OCI-LY1 (cell line): ENCODE data around the gene PEX10.
A peak's percentile ranks its signal among the peaks of the same experiment; 100 is the strongest.

ENCODE experiments used
- H2AFZ ChIP-seq: fragments of 200-600 bp; sonication (generic), shearing (Covaris generic); 2 replicates; pipeline ENCODE4 v1.6.0; 2014; ENCODE audit warnings: antibody characterized with exemption, mild to moderate bottlenecking, low read length
- H3F3A ChIP-seq: fragments of 200-600 bp; sonication (generic), shearing (Covaris generic); 2 replicates; pipeline ENCODE4 v1.6.0; 2014; ENCODE audit warnings: mild to moderate bottlenecking, antibody characterized with exemption, low read length, moderate library complexity; ENCODE audit not compliant: insufficient read depth
- H3K27ac ChIP-seq: fragments of 200-600 bp; sonication (generic); 2 replicates; pipeline ENCODE4 v1.5.1; 2014; ENCODE audit warnings: low read length, mixed run types, mild to moderate bottlenecking, low read depth; ENCODE audit not compliant: poor library complexity, severe bottlenecking
- H3K27me3 ChIP-seq: fragments of 200-600 bp; sonication (generic); 2 replicates; pipeline ENCODE4 v1.6.0; 2014; ENCODE audit warnings: antibody characterized with exemption, mild to moderate bottlenecking, low read length, moderate library complexity; ENCODE audit not compliant: insufficient read depth
- H3K36me3 ChIP-seq: fragments of 200-600 bp; sonication (generic); 2 replicates; pipeline ENCODE4 v1.6.1; 2014; ENCODE audit warnings: mild to moderate bottlenecking, antibody characterized with exemption, low read length, moderate library complexity, mixed read lengths; ENCODE audit not compliant: insufficient read depth
- H3K4me1 ChIP-seq: fragments of 200-600 bp; sonication (generic); 2 replicates; pipeline ENCODE4 v1.5.1; 2014; ENCODE audit warnings: mild to moderate bottlenecking, low read length, moderate library complexity; ENCODE audit not compliant: insufficient read depth, severe bottlenecking
- H3K4me2 ChIP-seq: fragments of 200-600 bp; sonication (generic), shearing (Covaris generic); 2 replicates; pipeline ENCODE4 v1.6.1; 2014; ENCODE audit warnings: low read length
- H3K4me3 ChIP-seq: fragments of 200-600 bp; sonication (generic); 2 replicates; pipeline ENCODE4 v1.5.1; 2014; ENCODE audit warnings: low read length, low read depth, mild to moderate bottlenecking, mixed read lengths; ENCODE audit not compliant: poor library complexity, severe bottlenecking
- H3K79me2 ChIP-seq: fragments of 200-600 bp; shearing (Covaris generic); 2 replicates; pipeline ENCODE4 v1.6.1; 2016; ENCODE audit warnings: mixed run types, low read length, mixed read lengths; ENCODE audit not compliant: insufficient read depth
- H3K9ac ChIP-seq: fragments of 200-600 bp; sonication (generic), shearing (Covaris generic); 2 replicates; pipeline ENCODE4 v1.6.1; 2014; ENCODE audit warnings: mild to moderate bottlenecking, low read length, mixed read lengths
- H3K9me2 ChIP-seq: fragments of 200-600 bp; sonication (generic), shearing (Covaris generic); 2 replicates; pipeline ENCODE4 v1.6.1; 2014; ENCODE audit warnings: low read depth, mild to moderate bottlenecking, low read length, mixed read lengths
- H3K9me3 ChIP-seq: fragments of 200-600 bp; shearing (Covaris generic); 2 replicates; pipeline ENCODE4 v1.6.1; 2014; ENCODE audit warnings: low read length, mixed read lengths
- H4K20me1 ChIP-seq: fragments of 200-600 bp; sonication (generic), shearing (Covaris generic); 2 replicates; pipeline ENCODE4 v1.6.0; 2016; ENCODE audit warnings: mild to moderate bottlenecking, low read length; ENCODE audit not compliant: insufficient read depth
- CTCF ChIP-seq: fragments of 200-600 bp; sonication (generic), shearing (Covaris generic); IDR thresholded peaks from 2 replicates; pipeline ENCODE4 v1.5.1; 2017; ENCODE audit warnings: mild to moderate bottlenecking, antibody characterized with exemption, low read length, moderate library complexity, mixed read lengths
- EZH2 ChIP-seq: fragments of 200-600 bp; sonication (generic), shearing (Covaris generic); IDR thresholded peaks from 2 replicates; pipeline ENCODE4 v1.8.0; 2017; ENCODE audit warnings: borderline replicate concordance, mixed run types, mild to moderate bottlenecking, antibody characterized with exemption, low read length, moderate library complexity, mixed read lengths

Gene PEX10

GRCh38 chr1:2382621-2383361, 29.6 kb downstream of the PEX10 start:
- Histone ChIP-seq H3K9me3 (no peaks in the 10 kb centered on the region), H2AFZ (no peak overlapping the region), H3K27ac (no peak overlapping the region), H3K36me3 (no peaks in the 10 kb centered on the region), H3K4me3 (no peak overlapping the region), H4K20me1 (no peaks in the 10 kb centered on the region), H3K4me1 (no peaks in the 10 kb centered on the region), H3K9ac (no peak overlapping the region), H3K27me3 (no peaks in the 10 kb centered on the region), H3F3A (no peaks in the 10 kb centered on the region), H3K79me2 (no peaks in the 10 kb centered on the region), H3K9me2 (no peaks in the 10 kb centered on the region), H3K4me2 (no peak overlapping the region)
- TF ChIP-seq CTCF = no peak; the same call in 1 of the 2 replicates
- no peak for TF ChIP-seq EZH2

- H2AFZ ChIP-seq = no peak overlapping the region
- no peak overlapping the region for H3K9ac ChIP-seq
- H3K79me2 ChIP-seq = no peaks in the 10 kb centered on the region
- no peak overlapping the region for H3K4me2 ChIP-seq
- no peaks in the 10 kb centered on the region for H4K20me1 ChIP-seq
- no peaks in the 10 kb centered on the region for H3K4me1 ChIP-seq
- no peaks in the 10 kb centered on the region for H3F3A ChIP-seq
- TF ChIP-seq CTCF (peak; percentile 83), EZH2 (no peak)
- no peak overlapping the region for H3K27ac ChIP-seq
- H3K36me3 ChIP-seq = no peaks in the 10 kb centered on the region
- no peaks in the 10 kb centered on the region for H3K9me3 ChIP-seq
- no peaks in the 10 kb centered on the region for H3K9me2 ChIP-seq
- H3K4me3 ChIP-seq = no peak overlapping the region
- H3K27me3 ChIP-seq = no peaks in the 10 kb centered on the region
These were observed 30.4 kb downstream of the PEX10 start for GRCh38 chr1:2381741-2382620.

- H3K27ac ChIP-seq = no peak overlapping the region
- no peaks in the 10 kb centered on the region for H3F3A ChIP-seq
- no peak overlapping the region for H3K4me2 ChIP-seq
- H4K20me1 ChIP-seq = no peaks in the 10 kb centered on the region
- no peak overlapping the region for H2AFZ ChIP-seq
- no peaks in the 10 kb centered on the region for H3K79me2 ChIP-seq
- no peaks in the 10 kb centered on the region for H3K36me3 ChIP-seq
- no peaks in the 10 kb centered on the region for H3K9me3 ChIP-seq
- H3K9me2 ChIP-seq = no peaks in the 10 kb centered on the region
- no peak overlapping the region for H3K4me3 ChIP-seq
- no peak for TF ChIP-seq EZH2
- TF ChIP-seq CTCF = no peak
- no peaks in the 10 kb centered on the region for H3K4me1 ChIP-seq
- no peak overlapping the region for H3K9ac ChIP-seq
- H3K27me3 ChIP-seq = no peaks in the 10 kb centered on the region
These were observed 31.4 kb downstream of the PEX10 start for GRCh38 chr1:2380816-2381591.
